ENCODE data around the gene RNF135.

GRCh38 chr17:30975042-30975820 lies 4.4 kb downstream of the RNF135 start:
- TF ChIP-seq, protein P1, sequence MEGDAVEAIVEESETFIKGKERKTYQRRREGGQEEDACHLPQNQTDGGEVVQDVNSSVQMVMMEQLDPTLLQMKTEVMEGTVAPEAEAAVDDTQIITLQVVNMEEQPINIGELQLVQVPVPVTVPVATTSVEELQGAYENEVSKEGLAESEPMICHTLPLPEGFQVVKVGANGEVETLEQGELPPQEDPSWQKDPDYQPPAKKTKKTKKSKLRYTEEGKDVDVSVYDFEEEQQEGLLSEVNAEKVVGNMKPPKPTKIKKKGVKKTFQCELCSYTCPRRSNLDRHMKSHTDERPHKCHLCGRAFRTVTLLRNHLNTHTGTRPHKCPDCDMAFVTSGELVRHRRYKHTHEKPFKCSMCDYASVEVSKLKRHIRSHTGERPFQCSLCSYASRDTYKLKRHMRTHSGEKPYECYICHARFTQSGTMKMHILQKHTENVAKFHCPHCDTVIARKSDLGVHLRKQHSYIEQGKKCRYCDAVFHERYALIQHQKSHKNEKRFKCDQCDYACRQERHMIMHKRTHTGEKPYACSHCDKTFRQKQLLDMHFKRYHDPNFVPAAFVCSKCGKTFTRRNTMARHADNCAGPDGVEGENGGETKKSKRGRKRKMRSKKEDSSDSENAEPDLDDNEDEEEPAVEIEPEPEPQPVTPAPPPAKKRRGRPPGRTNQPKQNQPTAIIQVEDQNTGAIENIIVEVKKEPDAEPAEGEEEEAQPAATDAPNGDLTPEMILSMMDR (conservative IDR thresholded peaks at IDR 0.05; ENCODE audit: low read depth, low read length), result no peak
- TF ChIP-seq POLR2A (IDR thresholded peaks at IDR 0.05; ENCODE audit: low read depth, low read length) (no peak), RFX5 (IDR thresholded peaks at IDR 0.05; ENCODE audit: low read depth, low read length) (no peak), CHD1 (IDR thresholded peaks at IDR 0.05; ENCODE audit: low read depth, low read length) (no peak), FOS (IDR thresholded peaks at IDR 0.05; ENCODE audit: low read depth, low read length) (no peak), CEBPB (IDR thresholded peaks at IDR 0.05; ENCODE audit: low read depth, low read length) (no peak), RAD21 (IDR thresholded peaks at IDR 0.05; ENCODE audit: low read length) (no peak), MXI1 (IDR thresholded peaks at IDR 0.05; ENCODE audit: borderline replicate concordance, low read depth, low read length) (no peak), NFE2L2 (IDR thresholded peaks at IDR 0.05; ENCODE audit: low read depth, low read length) (no peak), MAFK (IDR thresholded peaks at IDR 0.05; ENCODE audit: low read depth, low read length) (peak; percentile 50; the same call in 1 of the 2 replicates), BHLHE40 (IDR thresholded peaks at IDR 0.05; ENCODE audit: low read depth, low read length) (no peak), SMC3 (IDR thresholded peaks at IDR 0.05; ENCODE audit: low read depth, low read length) (no peak), RCOR1 (IDR thresholded peaks at IDR 0.05; ENCODE audit: insufficient replicate concordance, low read length) (no peak), USF2 (IDR thresholded peaks at IDR 0.05; ENCODE audit: low read depth, low read length) (no peak)

All from IMR-90 (cell line).